M059J (cell line): ENCODE results near the gene UPF3A. TPM values are rescaled to one million over a fixed set of nuclear protein-coding genes. Genes with fewer than 3 reads are reported as not detected.
"Not testable (repeated sequence)": the region's sequence is repeated elsewhere in the genome, so short reads cannot be mapped to it uniquely, and the experiment has no call there.

Experiments
- DNase-seq: peaks from one replicate; pipeline ENCODE4 v3.0.0-alpha.2; 2012; ENCODE audit warnings: low read depth
- total RNA-seq: library from RNA; depleted of rRNA; stranded (reverse); fragments of >200 nt; shearing (Covaris generic); gene quantifications from 2 replicates; pipeline ENCODE4 v1.2.3, GENCODE V29; 2014; rRNA removed

The UPF3A gene
- total RNA-seq, 1 experiment from 2014 or later, result 17.9 TPM

DNA sequence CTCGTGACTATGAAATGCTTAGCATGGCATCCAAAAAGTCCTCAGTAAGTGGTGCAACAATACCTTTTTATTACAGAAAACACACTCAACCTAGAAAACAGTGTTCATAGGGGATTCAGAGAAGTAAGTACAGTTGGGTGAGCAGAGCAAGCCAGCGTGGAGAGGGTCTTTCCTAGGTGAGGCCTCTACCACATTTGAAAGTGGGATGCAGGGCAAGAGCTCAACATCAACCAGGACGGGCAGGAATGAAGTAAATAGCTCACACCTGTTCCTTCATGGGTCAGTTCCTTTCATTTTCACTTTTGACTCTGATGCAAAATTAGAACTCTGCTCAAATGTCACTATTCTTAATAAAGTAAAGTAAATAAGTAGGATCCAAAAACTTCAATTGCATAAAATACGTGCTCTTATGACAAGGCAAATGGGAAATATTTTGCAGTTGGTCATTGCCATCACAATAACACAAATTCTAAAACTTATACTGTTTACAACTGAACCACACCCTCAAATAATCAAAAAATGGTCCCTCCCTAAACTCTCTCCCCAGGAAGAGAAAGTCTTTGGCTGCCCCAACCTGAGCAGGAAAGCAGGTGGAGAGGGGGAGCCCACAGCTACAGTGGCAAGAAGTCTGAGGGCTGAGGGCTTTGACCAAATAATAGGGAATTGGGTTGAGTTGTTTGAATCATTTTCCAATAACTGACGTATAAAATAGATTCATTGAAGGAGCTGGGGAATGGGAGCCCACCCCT is 53.1 kb downstream of the UPF3A start:
- DNase-seq, result no peak

DNA sequence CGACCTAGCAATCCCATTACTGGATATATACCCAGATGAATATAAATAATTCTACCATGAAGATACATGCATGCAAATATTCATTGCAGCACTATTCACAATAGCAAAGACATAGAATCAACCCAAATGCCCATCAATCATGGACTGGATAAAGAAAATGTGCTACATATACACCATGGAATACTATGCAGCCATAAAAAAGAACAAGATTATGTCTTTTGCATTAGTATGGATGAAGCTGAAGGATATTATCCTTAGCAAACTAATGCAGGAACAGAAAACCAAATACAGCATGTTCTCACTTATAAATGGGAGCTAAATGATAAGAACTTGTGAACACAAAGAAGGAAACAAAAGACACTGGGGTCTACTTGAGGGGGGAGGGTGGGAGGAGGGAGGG is 55.1 kb downstream of the UPF3A start:
- not testable (repeated sequence) for DNase-seq

DNA sequence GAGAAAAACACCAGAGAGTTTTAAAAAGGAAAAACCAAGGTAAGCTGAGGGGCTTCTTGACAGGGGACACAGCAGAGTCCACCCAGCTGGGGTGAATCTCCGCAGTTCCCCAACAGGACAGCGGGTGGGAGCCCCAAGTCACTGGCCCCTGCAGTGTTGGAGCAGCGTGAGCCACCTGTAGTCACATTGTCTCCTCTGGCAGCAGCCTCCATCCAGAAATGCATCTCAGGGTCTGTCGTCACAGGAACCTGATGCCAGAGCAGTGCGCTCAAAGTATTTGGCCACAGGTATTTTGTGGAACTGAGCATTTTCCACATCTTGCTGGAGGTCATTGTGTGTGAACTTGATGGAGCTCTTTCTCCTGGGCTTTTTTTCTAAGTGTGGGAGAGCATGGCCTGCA is 57.6 kb downstream of the UPF3A start:
- no peak for DNase-seq

DNA sequence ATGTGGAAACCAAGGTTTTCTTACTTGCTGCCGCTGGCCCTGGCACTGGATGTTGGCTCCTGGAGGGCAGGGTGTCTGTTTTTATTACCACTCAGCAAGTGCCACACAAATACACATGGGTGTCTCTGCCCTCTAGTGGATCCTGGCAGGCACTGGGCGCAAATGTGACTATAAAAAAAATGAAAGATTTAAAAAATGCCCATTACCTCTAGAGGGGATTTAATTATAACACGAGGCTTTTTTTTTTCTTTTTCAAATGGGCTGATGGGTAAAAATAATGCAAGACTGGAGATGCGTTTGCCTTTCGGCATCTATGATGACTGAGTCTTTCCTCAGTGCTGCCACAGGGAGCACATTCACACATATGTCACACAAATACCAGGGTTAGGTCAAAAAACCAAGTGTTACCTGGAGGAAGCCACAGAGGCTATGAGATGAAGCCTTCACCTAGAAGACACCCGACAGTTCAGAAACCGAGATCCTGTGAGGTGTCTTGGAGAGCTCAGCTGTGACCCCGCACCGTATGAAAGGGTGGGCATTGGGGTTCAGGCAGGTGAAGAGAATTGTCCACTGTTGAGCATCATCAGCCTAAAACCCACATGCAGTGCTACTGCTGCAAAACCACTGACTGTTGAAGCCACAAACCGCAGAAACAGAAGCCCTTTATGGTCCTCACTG is 58.6 kb downstream of the UPF3A start:
- DNase-seq, result peak; percentile 58

DNA sequence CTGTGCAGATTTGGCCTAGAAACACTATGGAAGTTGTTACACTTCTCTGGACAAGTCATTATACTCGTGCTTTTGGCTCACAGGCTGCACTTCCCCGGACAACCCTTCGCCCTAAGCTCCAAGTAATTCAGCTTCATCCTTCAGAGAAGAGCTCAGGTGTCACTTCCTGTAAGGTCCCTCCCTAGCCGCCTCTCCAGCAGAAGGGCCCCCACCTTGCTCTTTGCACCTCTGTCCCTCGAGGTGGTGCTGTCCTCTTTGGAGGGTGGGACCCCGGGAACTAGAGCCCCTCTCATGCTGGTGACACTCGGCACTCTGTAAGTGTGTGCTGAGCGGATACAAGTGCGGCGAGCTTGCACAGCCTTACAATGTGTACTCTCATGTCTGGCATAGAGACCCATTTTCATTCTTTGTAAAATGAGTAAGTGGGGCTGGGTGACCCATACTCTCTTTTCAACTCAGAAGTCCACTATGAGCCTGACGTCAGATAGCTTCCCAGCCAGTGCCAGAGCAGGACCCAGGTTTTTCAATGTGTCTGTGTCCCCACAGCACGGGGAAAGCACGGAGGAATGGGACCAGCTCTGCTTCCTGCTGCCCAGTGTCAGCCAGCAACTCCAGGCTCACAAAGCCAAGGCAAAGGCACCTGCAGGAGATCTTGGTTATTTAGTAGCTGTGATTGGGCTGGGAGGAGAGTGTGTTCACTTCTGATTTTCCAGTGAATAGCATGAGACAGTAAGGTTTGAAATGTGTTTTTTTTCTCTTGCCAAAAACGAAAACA is 59.8 kb downstream of the UPF3A start:
- DNase-seq, result no peak

DNA sequence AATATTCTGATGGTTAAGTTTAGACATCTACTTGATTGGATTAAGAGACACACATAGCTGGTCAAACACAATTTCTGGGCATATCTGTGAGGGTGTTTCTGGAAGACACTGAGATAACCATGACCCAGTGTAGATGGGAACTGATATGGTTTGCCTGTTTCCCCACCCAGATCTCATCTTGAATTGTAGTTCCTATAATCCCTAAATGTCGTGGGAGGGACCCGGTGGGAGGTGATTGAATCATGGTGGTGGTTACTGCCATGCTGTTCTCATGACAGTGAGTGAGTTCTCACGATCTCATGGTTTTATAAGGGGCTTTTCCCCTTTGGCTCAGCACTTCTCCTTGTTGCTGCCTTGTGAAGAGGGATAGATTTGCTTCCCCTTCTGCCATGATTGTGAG is 65.9 kb downstream of the UPF3A start:
- DNase-seq, result not testable (repeated sequence)

DNA sequence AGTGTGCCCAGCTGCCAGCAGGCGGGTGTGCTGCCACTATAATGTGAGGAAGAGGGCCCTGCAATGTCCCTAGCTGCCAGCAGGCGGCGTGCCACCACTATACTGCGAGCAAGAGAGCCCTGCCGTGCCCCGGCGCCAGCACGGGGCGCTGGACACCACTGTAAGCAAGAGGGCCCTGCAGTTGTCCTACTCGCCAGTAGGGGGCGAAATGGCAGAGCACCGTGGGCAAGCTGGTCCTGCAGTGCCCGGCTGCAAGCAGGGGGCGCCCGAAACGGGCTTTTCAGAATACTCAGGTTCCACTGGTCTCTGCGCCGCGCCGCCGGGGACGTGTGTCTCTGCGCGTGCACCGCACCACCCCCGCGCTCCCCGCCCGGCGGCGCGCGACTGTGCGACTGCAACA is 71.4 kb downstream of the UPF3A start:
- DNase-seq, result peak; percentile 9

DNA sequence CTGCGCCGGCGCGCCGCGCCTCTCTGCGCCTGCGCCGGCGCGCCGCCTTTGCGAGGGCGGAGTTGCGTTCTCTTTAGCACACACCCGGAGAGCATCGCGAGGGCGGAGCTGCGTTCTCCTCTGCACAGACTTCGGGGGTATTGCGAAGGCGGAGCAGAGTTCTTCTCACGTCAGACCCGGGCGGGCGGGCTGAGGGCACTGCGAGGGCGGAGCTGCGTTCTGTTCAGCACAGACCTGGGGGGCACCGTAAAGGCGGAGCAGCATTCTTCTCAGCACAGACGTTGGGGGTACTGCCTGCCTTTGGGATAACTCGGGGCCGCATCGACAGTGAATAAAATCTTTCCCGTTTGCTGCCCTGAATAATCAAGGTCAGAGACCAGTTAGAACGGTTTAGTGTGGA is 72.0 kb downstream of the UPF3A start:
- not testable (repeated sequence) for DNase-seq

Other genes starting within 250 kb of the UPF3A start
- gene RASA3, start 149.0 kb upstream of the UPF3A start, total RNA-seq, result 15.5 and 23.9 TPM in 2 replicates
- gene CFAP97D2, start 102.3 kb upstream of the UPF3A start, total RNA-seq, result not detected in 2 replicates
- 18.7 and 29.8 TPM in 2 replicates for gene CDC16, start 46.7 kb upstream of the UPF3A start, total RNA-seq
- 28.0 TPM in 2 replicates for gene CHAMP1, start 32.9 kb downstream of the UPF3A start, total RNA-seq